ENCODE measurements around the gene DPH7. TPM values are rescaled to one million over a fixed set of nuclear protein-coding genes. Genes with fewer than 3 reads are reported as not detected.
"Not testable (repeated sequence)": the region's sequence is repeated elsewhere in the genome, so short reads cannot be mapped to it uniquely, and the experiment has no call there.

DPH7 gene
- polyA plus RNA-seq, 4 donors: 22.5 to 36.7 (median 31.5) TPM

DNA sequence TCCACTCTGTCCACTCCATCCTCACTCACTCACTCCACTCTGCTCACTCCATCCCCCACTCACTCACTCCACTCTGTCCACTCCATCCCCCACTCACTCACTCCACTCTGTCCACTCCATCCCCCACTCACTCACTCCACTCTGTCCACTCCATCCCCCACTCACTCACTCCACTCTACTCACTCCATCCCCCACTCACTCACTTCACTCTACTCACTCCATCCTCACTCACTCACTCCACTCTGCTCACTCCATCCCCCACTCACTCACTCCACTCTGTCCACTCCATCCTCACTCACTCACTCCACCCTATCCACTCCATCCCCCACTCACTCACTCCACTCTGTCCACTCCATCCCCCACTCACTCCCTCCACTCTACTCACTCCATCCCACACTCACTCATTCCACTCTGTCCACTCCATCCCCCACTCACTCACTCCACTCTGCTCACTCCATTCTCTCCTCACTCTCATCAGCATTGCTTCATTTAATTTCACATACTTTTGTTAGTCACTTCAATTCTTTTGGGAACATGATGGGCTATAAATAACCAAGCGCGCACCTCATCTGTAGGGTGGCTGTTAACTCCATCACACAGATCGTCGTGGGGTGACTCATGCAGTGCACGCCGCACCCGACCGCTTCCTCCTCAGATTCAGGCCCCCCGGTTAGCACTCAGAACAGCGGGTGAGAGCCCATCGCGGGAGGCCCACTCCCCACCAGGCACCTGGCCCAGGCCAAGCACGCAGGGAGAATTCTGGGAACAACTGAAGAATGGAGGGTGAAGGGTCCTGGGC is 59.9 kb downstream of the DPH7 start:
- 86 to 90% (median 90%) methylated on average over 13 of the region's 13 CpGs for WGBS, 3 donors
- H3K4me1 ChIP-seq (ENCODE audit: control insufficient read depth in 3 of 3, insufficient read depth in 2 of 3, low read depth in 1 of 3, low read length in 2 of 3); DNase-seq: not testable (repeated sequence)

GRCh38 chr9:137516144-137516917 is 62.4 kb downstream of the DPH7 start:
- H3K36me3 ChIP-seq (ENCODE audit: control insufficient read depth in 3 of 3, insufficient read depth in 2 of 3, low read depth in 1 of 3, low read length in 3 of 3): peaks cover 0 to 16% (median 0%) of the 10 kb centered on the region in 3 donors
- no peak overlapping the region for H3K4me3 ChIP-seq (ENCODE audit: low read depth in 1 of 3, low read length in 3 of 3)
- WGBS, 3 donors: 74 to 84% (median 81%) methylated on average over 10 of the region's 10 CpGs
- no peak for DNase-seq
- no peak for FAIRE-seq
- no peak overlapping the region for H3K27ac ChIP-seq (ENCODE audit: low read depth in 1 of 3, low read length in 2 of 3)
- no peaks in the 10 kb centered on the region for H3K4me1 ChIP-seq (ENCODE audit: control insufficient read depth in 3 of 3, insufficient read depth in 2 of 3, low read depth in 1 of 3, low read length in 2 of 3)
- H3K27me3 ChIP-seq (ENCODE audit: control insufficient read depth in 3 of 3, insufficient read depth in 3 of 3, low read length in 3 of 3): no peaks in the 10 kb centered on the region
- peaks cover 0 to under 1% of the 10 kb centered on the region in 2 donors for H3K9me3 ChIP-seq (ENCODE audit: control insufficient read depth in 2 of 2, insufficient read depth in 1 of 2, low read depth in 1 of 2, low read length in 1 of 2)

More for the DNA sequence above, 59.9 kb downstream of the DPH7 start:
- not testable (repeated sequence) for H3K9me3 ChIP-seq (ENCODE audit: control insufficient read depth in 2 of 2, insufficient read depth in 1 of 2, low read depth in 1 of 2, low read length in 1 of 2); H3K27ac ChIP-seq (ENCODE audit: low read depth in 1 of 3, low read length in 2 of 3); FAIRE-seq; H3K4me3 ChIP-seq (ENCODE audit: low read depth in 1 of 3, low read length in 3 of 3); H3K27me3 ChIP-seq (ENCODE audit: control insufficient read depth in 3 of 3, insufficient read depth in 3 of 3, low read length in 3 of 3)
- H3K36me3 ChIP-seq (ENCODE audit: control insufficient read depth in 3 of 3, insufficient read depth in 2 of 3, low read depth in 1 of 3, low read length in 3 of 3): peaks cover 0 to 13% (median 0%) of the 10 kb centered on the region in 3 donors

GRCh38 chr9:137515338-137515724 is 63.4 kb downstream of the DPH7 start:
- Histone ChIP-seq H3K9me3 (ENCODE audit: control insufficient read depth in 2 of 2, insufficient read depth in 1 of 2, low read depth in 1 of 2, low read length in 1 of 2) (peaks cover 0 to 6% of the 10 kb centered on the region in 2 donors), H3K27ac (ENCODE audit: low read depth in 1 of 3, low read length in 2 of 3) (no peak overlapping the region), H3K36me3 (ENCODE audit: control insufficient read depth in 3 of 3, insufficient read depth in 2 of 3, low read depth in 1 of 3, low read length in 3 of 3) (peaks cover 0 to 11% (median 0%) of the 10 kb centered on the region in 3 donors), H3K4me3 (ENCODE audit: low read depth in 1 of 3, low read length in 3 of 3) (no peak overlapping the region), H3K27me3 (ENCODE audit: control insufficient read depth in 3 of 3, insufficient read depth in 3 of 3, low read length in 3 of 3) (no peaks in the 10 kb centered on the region), H3K4me1 (ENCODE audit: control insufficient read depth in 3 of 3, insufficient read depth in 2 of 3, low read depth in 1 of 3, low read length in 2 of 3) (no peaks in the 10 kb centered on the region)
- no peak for FAIRE-seq
- no peak for DNase-seq
- 85 to 89% (median 89%) methylated on average over 20 to 23 of the region's 23 CpGs for WGBS, 3 donors

DNA sequence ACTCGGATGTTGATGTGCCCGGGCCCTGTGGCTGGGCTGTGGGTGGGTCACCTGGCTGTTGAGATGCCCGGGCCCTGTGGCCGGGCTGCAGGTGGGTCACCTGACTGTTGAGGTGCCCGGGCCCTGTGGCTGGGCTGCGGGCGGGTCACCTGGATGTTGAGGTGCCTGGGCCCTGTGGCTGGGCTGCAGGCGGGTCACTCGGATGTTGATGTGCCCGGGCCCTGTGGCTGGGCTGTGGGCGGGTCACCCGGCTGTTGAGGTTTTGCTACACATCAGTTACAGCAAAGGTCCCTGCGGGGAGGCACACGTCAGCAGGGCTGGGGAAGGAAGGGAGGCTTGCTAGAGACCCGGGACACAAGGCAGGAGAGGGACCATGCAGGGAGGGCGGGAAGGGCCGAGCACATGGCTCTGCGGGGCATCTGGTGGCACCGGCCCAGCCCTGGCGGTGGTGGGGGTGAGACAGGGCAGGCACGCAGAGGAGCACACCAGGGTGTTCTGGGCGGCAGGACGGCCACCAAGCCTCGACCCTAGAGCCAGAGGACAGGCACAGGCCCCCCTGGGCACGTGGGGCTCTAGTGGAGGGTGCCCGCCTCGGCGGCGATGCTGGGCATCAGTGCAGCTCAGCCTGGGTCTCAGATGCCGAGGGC is 63.9 kb downstream of the DPH7 start:
- H3K4me1 ChIP-seq (ENCODE audit: control insufficient read depth in 3 of 3, insufficient read depth in 2 of 3, low read depth in 1 of 3, low read length in 2 of 3): no peaks in the 10 kb centered on the region
- H3K4me3 ChIP-seq (ENCODE audit: low read depth in 1 of 3, low read length in 3 of 3): no peak overlapping the region
- DNase-seq: no peak
- FAIRE-seq: no peak
- H3K36me3 ChIP-seq (ENCODE audit: control insufficient read depth in 3 of 3, insufficient read depth in 2 of 3, low read depth in 1 of 3, low read length in 3 of 3): peaks cover 0 to 9% (median 0%) of the 10 kb centered on the region in 3 donors
- WGBS, 3 donors: 92 to 93% (median 92%) methylated on average over 19 to 29 of the region's 30 CpGs
- H3K9me3 ChIP-seq (ENCODE audit: control insufficient read depth in 2 of 2, insufficient read depth in 1 of 2, low read depth in 1 of 2, low read length in 1 of 2): peaks cover 0 to 6% of the 10 kb centered on the region in 2 donors
- no peaks in the 10 kb centered on the region for H3K27me3 ChIP-seq (ENCODE audit: control insufficient read depth in 3 of 3, insufficient read depth in 3 of 3, low read length in 3 of 3)
- no peak overlapping the region for H3K27ac ChIP-seq (ENCODE audit: low read depth in 1 of 3, low read length in 2 of 3)

GRCh38 chr9:137513801-137514570 is 64.7 kb downstream of the DPH7 start:
- H3K27ac ChIP-seq (ENCODE audit: low read depth in 1 of 3, low read length in 2 of 3); FAIRE-seq; H3K36me3 ChIP-seq (ENCODE audit: control insufficient read depth in 3 of 3, insufficient read depth in 2 of 3, low read depth in 1 of 3, low read length in 3 of 3); H3K4me1 ChIP-seq (ENCODE audit: control insufficient read depth in 3 of 3, insufficient read depth in 2 of 3, low read depth in 1 of 3, low read length in 2 of 3); H3K4me3 ChIP-seq (ENCODE audit: low read depth in 1 of 3, low read length in 3 of 3); H3K27me3 ChIP-seq (ENCODE audit: control insufficient read depth in 3 of 3, insufficient read depth in 3 of 3, low read length in 3 of 3); DNase-seq; H3K9me3 ChIP-seq (ENCODE audit: control insufficient read depth in 2 of 2, insufficient read depth in 1 of 2, low read depth in 1 of 2, low read length in 1 of 2): not testable (repeated sequence)
- 56 to 85% (median 73%) methylated on average over 25 to 42 of the region's 42 CpGs for WGBS, 3 donors

DNA sequence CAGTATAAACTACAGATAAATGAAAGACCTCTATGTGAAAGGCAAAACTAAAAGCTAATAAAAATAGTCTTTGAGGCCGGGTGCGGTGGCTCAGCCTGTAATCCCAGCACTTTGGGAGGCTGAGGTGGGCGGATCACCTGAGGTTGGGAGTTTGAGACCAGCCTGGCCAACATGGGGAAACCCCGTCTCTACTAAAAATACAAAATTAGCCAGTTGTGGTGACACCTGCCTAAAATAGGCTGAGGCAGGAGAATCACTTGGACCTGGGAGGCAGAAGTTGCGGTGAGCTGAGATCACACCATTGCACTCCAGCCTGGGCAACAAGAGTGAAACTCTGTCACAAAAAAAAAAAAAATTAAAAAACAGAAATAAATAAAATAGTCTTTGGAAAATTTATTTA is 65.6 kb downstream of the DPH7 start:
- peaks cover 0 to 12% of the 10 kb centered on the region in 2 donors for H3K9me3 ChIP-seq (ENCODE audit: control insufficient read depth in 2 of 2, insufficient read depth in 1 of 2, low read depth in 1 of 2, low read length in 1 of 2)
- not testable (repeated sequence) for H3K27ac ChIP-seq (ENCODE audit: low read depth in 1 of 3, low read length in 2 of 3); DNase-seq; H3K4me3 ChIP-seq (ENCODE audit: low read depth in 1 of 3, low read length in 3 of 3); H3K27me3 ChIP-seq (ENCODE audit: control insufficient read depth in 3 of 3, insufficient read depth in 3 of 3, low read length in 3 of 3); FAIRE-seq; H3K4me1 ChIP-seq (ENCODE audit: control insufficient read depth in 3 of 3, insufficient read depth in 2 of 3, low read depth in 1 of 3, low read length in 2 of 3); H3K36me3 ChIP-seq (ENCODE audit: control insufficient read depth in 3 of 3, insufficient read depth in 2 of 3, low read depth in 1 of 3, low read length in 3 of 3)
- 79 to 91% (median 84%) methylated on average over 5 of the region's 5 CpGs for WGBS, 3 donors

DNA sequence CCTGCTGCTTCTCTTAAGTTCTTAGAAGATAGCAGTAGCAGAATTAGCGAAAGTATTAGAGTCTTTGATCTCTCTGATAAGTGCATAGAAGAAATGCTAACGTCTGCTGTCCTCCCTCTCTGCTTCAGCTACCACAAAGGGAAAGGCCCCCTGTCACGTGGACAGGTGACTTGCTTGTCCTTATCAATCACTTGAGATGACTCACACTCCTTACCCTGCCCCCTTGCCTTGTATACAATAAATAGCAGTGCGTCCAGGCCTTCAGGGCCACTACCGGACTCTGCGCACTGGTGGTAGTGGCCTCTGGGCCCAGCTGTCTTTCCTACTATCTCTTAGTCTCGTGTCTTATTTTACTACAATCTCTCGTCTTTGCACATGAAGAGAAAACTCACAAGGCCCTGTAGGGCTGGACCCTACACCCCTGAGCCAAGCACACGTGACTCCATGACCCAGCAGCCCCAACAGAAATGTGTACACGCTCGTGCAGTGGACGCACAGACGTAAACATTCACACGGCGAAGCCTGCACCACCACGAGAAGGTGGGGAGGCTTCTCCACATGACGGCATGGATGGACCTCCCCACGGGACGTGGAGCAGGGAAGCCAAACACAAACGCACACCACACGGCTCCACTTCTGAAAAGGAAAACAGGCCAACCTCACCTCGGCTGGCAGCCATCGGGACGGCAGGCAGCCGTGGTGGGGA is 66.8 kb downstream of the DPH7 start:
- Histone ChIP-seq H3K4me1 (ENCODE audit: control insufficient read depth in 3 of 3, insufficient read depth in 2 of 3, low read depth in 1 of 3, low read length in 2 of 3) (no peaks in the 10 kb centered on the region), H3K9me3 (ENCODE audit: control insufficient read depth in 2 of 2, insufficient read depth in 1 of 2, low read depth in 1 of 2, low read length in 1 of 2) (peaks cover 0 to 12% of the 10 kb centered on the region in 2 donors), H3K27me3 (ENCODE audit: control insufficient read depth in 3 of 3, insufficient read depth in 3 of 3, low read length in 3 of 3) (no peaks in the 10 kb centered on the region), H3K36me3 (ENCODE audit: control insufficient read depth in 3 of 3, insufficient read depth in 2 of 3, low read depth in 1 of 3, low read length in 3 of 3) (peaks cover 0 to 6% (median 0%) of the 10 kb centered on the region in 3 donors), H3K4me3 (ENCODE audit: low read depth in 1 of 3, low read length in 3 of 3) (no peak overlapping the region), H3K27ac (ENCODE audit: low read depth in 1 of 3, low read length in 2 of 3) (no peak overlapping the region)
- FAIRE-seq: no peak
- peak; percentile 62 to 70 for DNase-seq
- WGBS, 3 donors: 49 to 75% (median 62%) methylated on average over 25 of the region's 25 CpGs
